Panc1 (cell line): ENCODE results near the gene DHCR24. TPM values are rescaled to one million over a fixed set of nuclear protein-coding genes. Genes with fewer than 3 reads are reported as not detected.

Experiments used
- ATAC-seq: fragments of 200-7000 bp; cut with Tn5 transposase; 2 replicates; pipeline ENCODE4 v1.9.1; 2020; ENCODE audit warnings: mild to moderate bottlenecking, moderate library complexity
- BruUV-seq: library from RNA; stranded (reverse); fragments of 400-500 nt; replicated peaks from 2 replicates; lab custom pipeline; 2021; lab: Mats Ljungman, UMichigan
- CTCF ChIA-PET: fragments of 300-600 bp; sonication (Branson Sonifier 250); formaldehyde crosslinking; loops from one replicate; lab custom pipeline; 2022; ENCODE audit warnings: antibody characterized with exemption; lab: Charles Lee
- POLR2A ChIA-PET: fragments of 300-600 bp; sonication (Branson Sonifier 250); formaldehyde crosslinking; loops from one replicate; lab custom pipeline; 2022; ENCODE audit warnings: antibody characterized with exemption; lab: Charles Lee
- DNase-seq: peaks from one replicate; pipeline ENCODE4 v3.0.0-alpha.2; 2010; ENCODE audit warnings: low read depth, low spot score
- H3K27ac ChIP-seq: 2 replicates; pipeline ENCODE4 v1.5.1; 2011; ENCODE audit warnings: mild to moderate bottlenecking, low read length, inconsistent platforms
- H3K27me3 ChIP-seq: fragments of 200-500 bp; sonication (Bioruptor generic); 2 replicates; pipeline ENCODE4 v1.6.0; 2014; ENCODE audit warnings: low read length, inconsistent platforms; ENCODE audit not compliant: control insufficient read depth, insufficient read depth
- H3K36me3 ChIP-seq: fragments of 200-500 bp; sonication (Bioruptor generic); 2 replicates; pipeline ENCODE4 v1.5.1; 2014; ENCODE audit warnings: inconsistent platforms, mild to moderate bottlenecking, low read length, moderate library complexity; ENCODE audit not compliant: control insufficient read depth, insufficient read depth
- H3K4me1 ChIP-seq: 2 replicates; pipeline ENCODE4 v1.5.1; 2011; ENCODE audit warnings: inconsistent platforms, mild to moderate bottlenecking, low read length, moderate library complexity; ENCODE audit not compliant: control insufficient read depth, insufficient read depth
- H3K4me3 ChIP-seq, 2 experiments: 2 replicates each; pipeline ENCODE4 v1.5.1; 2011 to 2012; ENCODE audit warnings: low read depth in 2 of 2, low read length in 2 of 2, mild to moderate bottlenecking in 2 of 2, inconsistent platforms in 1 of 2, moderate library complexity in 1 of 2
- H3K9me3 ChIP-seq: fragments of 200-500 bp; sonication (Bioruptor generic); 2 replicates; pipeline ENCODE4 v1.5.1; 2014; ENCODE audit warnings: low read depth, mild to moderate bottlenecking, inconsistent platforms, low read length, moderate library complexity; ENCODE audit not compliant: control insufficient read depth, insufficient read depth
- CTCF ChIP-seq: fragments of 450-650 bp; IDR thresholded peaks from 2 replicates; pipeline ENCODE4 v1.5.1; 2017; ENCODE audit warnings: mild to moderate bottlenecking
- POLR2AphosphoS5 ChIP-seq: IDR thresholded peaks from 2 replicates; pipeline ENCODE4 v1.6.1; 2012; ENCODE audit warnings: mild to moderate bottlenecking, low read depth, low read length, moderate library complexity
- REST ChIP-seq, 2 experiments: IDR thresholded peaks; 2 replicates each; pipeline ENCODE4 v1.6.1; 2011 to 2012; ENCODE audit warnings: low read depth in 2 of 2, control low read depth in 1 of 2, low read length in 1 of 2, mild to moderate bottlenecking in 1 of 2, moderate library complexity in 1 of 2; ENCODE audit not compliant: insufficient read depth in 1 of 2
- SIN3A ChIP-seq: IDR thresholded peaks from 2 replicates; pipeline ENCODE4 v1.6.1; 2012; ENCODE audit warnings: low read depth, mild to moderate bottlenecking, low read length, moderate library complexity, borderline replicate concordance; ENCODE audit not compliant: insufficient read depth
- TCF7L2 ChIP-seq: IDR thresholded peaks from 2 replicates; pipeline ENCODE4 v1.6.1; 2011; ENCODE audit warnings: mild to moderate bottlenecking, low read depth, low read length, inconsistent platforms
- in situ Hi-C: cut with HindIII; loops from 2 replicates; pipeline ENCODE4 v1.10.0; 2016; ENCODE audit warnings: low sequenced_read_pairs, low pct_unique_long_range_greater_than_20kb
- intact Hi-C: fragments of 100-400 bp; cut with micrococcal nuclease; formaldehyde crosslinking; loops from one replicate; pipeline ENCODE4 v1.10.0; 2022; ENCODE audit not compliant: unreplicated experiment
- total RNA-seq: library from RNA; stranded (reverse); gene quantifications from one replicate; pipeline ENCODE4 v1.2.1, GENCODE V29; 2021; ENCODE audit not compliant: unreplicated experiment

The DHCR24 gene
- total RNA-seq, 1 experiment from 2014 or later, result 313 TPM

GRCh38 chr1:54826226-54826816 lies 60.7 kb downstream of the DHCR24 start:
- in situ Hi-C loops, result no loop called here
- no peak for ATAC-seq
- TF ChIP-seq CTCF (no peak), TCF7L2 (no peak), SIN3A (no peak), REST (IDR thresholded peaks at IDR 0.05; ENCODE audit: insufficient read depth in 1 of 2, low read depth in 2 of 2, low read length in 1 of 2) (no peak), POLR2AphosphoS5 (no peak)
- Histone ChIP-seq H3K36me3 (no peaks in the 10 kb centered on the region), H3K4me1 (no peaks in the 10 kb centered on the region), H3K27me3 (no peaks in the 10 kb centered on the region), H3K9me3 (peaks cover 14% of the 10 kb centered on the region; the same call in 1 of the 2 replicates), H3K27ac (no peak overlapping the region), H3K4me3 (no peak overlapping the region)
- intact Hi-C loops, result no loop called here
- DNase-seq, result no peak
- no TSS peak for BruUV-seq
- ChIA-PET CTCF (no interaction called here), POLR2A (no interaction called here)

- Histone ChIP-seq H3K4me1 (no peaks in the 10 kb centered on the region), H3K27ac (no peak overlapping the region), H3K36me3 (no peaks in the 10 kb centered on the region), H3K4me3 (no peak overlapping the region), H3K27me3 (no peaks in the 10 kb centered on the region), H3K9me3 (peaks cover 10% of the 10 kb centered on the region; the same call in 1 of the 2 replicates)
- DNase-seq (no peak), ATAC-seq (no peak)
- CTCF ChIA-PET, result no interaction called here
- intact Hi-C loops (no loop called here), in situ Hi-C loops (no loop called here)
- POLR2A ChIA-PET, result no interaction called here
- no TSS peak for BruUV-seq
- TF ChIP-seq SIN3A (no peak), POLR2AphosphoS5 (no peak), REST (IDR thresholded peaks at IDR 0.05; ENCODE audit: insufficient read depth in 1 of 2, low read depth in 2 of 2, low read length in 1 of 2) (no peak), CTCF (no peak), TCF7L2 (no peak)
These were observed 61.3 kb downstream of the DHCR24 start for GRCh38 chr1:54825696-54826095.
